Osteocyte (in vitro differentiated cells): ENCODE data around the gene FGD5. TPM values are rescaled to one million over a fixed set of nuclear protein-coding genes. Genes with fewer than 3 reads are reported as not detected.

Experiments used
- DNase-seq: peaks from one replicate; pipeline ENCODE4 v3.0.0; 2021; ENCODE audit warnings: mixed read lengths; ENCODE audit not compliant: unreplicated experiment; ENCODE audit errors: extremely low spot score
- H3K27ac Mint-ChIP-seq: one replicate; pipeline ENCODE4 v1.8.0; 2021; ENCODE audit warnings: mild to moderate bottlenecking, mixed read lengths; ENCODE audit not compliant: unreplicated experiment
- H3K27me3 Mint-ChIP-seq: one replicate; pipeline ENCODE4 v1.8.0; 2021; ENCODE audit warnings: mixed read lengths; ENCODE audit not compliant: unreplicated experiment
- H3K36me3 Mint-ChIP-seq: one replicate; pipeline ENCODE4 v1.8.0; 2021; ENCODE audit warnings: mixed read lengths; ENCODE audit not compliant: unreplicated experiment
- H3K4me1 Mint-ChIP-seq: one replicate; pipeline ENCODE4 v1.8.0; 2021; ENCODE audit warnings: mixed read lengths; ENCODE audit not compliant: unreplicated experiment
- H3K4me3 Mint-ChIP-seq: one replicate; pipeline ENCODE4 v1.8.0; 2021; ENCODE audit warnings: mild to moderate bottlenecking, moderate library complexity, mixed read lengths; ENCODE audit not compliant: unreplicated experiment
- H3K9me3 Mint-ChIP-seq: one replicate; pipeline ENCODE4 v1.8.0; 2021; ENCODE audit warnings: mixed read lengths; ENCODE audit not compliant: unreplicated experiment
- total RNA-seq: library from RNA; stranded (reverse); gene quantifications from 2 replicates; pipeline ENCODE4 v1.2.1, GENCODE V29; 2021
- TF ChIP-seq, protein P1 (sequence below): fragments of 200-600 bp; sonication (generic); IDR thresholded peaks from 2 replicates; pipeline ENCODE4 v1.5.0; 2021; ENCODE audit warnings: antibody characterized with exemption, mild to moderate bottlenecking, moderate library complexity

Gene FGD5
- total RNA-seq, 1 donor from 2014 or later = not detected

GRCh38 chr3:14892226-14892625 is 73.5 kb downstream of the FGD5 start:
- H3K27me3 Mint-ChIP-seq = peaks cover 39% of the 10 kb centered on the region
- no peak overlapping the region for H3K4me3 Mint-ChIP-seq
- no peaks in the 10 kb centered on the region for H3K4me1 Mint-ChIP-seq
- H3K9me3 Mint-ChIP-seq = no peaks in the 10 kb centered on the region
- H3K36me3 Mint-ChIP-seq = no peaks in the 10 kb centered on the region
- TF ChIP-seq, protein P1, sequence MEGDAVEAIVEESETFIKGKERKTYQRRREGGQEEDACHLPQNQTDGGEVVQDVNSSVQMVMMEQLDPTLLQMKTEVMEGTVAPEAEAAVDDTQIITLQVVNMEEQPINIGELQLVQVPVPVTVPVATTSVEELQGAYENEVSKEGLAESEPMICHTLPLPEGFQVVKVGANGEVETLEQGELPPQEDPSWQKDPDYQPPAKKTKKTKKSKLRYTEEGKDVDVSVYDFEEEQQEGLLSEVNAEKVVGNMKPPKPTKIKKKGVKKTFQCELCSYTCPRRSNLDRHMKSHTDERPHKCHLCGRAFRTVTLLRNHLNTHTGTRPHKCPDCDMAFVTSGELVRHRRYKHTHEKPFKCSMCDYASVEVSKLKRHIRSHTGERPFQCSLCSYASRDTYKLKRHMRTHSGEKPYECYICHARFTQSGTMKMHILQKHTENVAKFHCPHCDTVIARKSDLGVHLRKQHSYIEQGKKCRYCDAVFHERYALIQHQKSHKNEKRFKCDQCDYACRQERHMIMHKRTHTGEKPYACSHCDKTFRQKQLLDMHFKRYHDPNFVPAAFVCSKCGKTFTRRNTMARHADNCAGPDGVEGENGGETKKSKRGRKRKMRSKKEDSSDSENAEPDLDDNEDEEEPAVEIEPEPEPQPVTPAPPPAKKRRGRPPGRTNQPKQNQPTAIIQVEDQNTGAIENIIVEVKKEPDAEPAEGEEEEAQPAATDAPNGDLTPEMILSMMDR = no peak
- H3K27ac Mint-ChIP-seq = no peak overlapping the region
- DNase-seq = no peak

- H3K4me1 Mint-ChIP-seq = no peaks in the 10 kb centered on the region
- no peak overlapping the region for H3K27ac Mint-ChIP-seq
- H3K27me3 Mint-ChIP-seq = peaks cover 41% of the 10 kb centered on the region
- H3K4me3 Mint-ChIP-seq = no peak overlapping the region
- DNase-seq = no peak
- no peaks in the 10 kb centered on the region for H3K36me3 Mint-ChIP-seq
- no peaks in the 10 kb centered on the region for H3K9me3 Mint-ChIP-seq
- TF ChIP-seq, protein P1 = no peak
Observed at GRCh38 chr3:14894085-14894484, 75.3 kb downstream of the FGD5 start.

GRCh38 chr3:14897266-14897665 is 78.5 kb downstream of the FGD5 start:
- DNase-seq = no peak
- Mint-ChIP-seq H3K36me3 (no peaks in the 10 kb centered on the region), H3K27ac (no peak overlapping the region), H3K9me3 (no peaks in the 10 kb centered on the region), H3K4me1 (no peaks in the 10 kb centered on the region), H3K27me3 (peaks cover 23% of the 10 kb centered on the region), H3K4me3 (no peak overlapping the region)
- TF ChIP-seq, protein P1 = no peak

DNA sequence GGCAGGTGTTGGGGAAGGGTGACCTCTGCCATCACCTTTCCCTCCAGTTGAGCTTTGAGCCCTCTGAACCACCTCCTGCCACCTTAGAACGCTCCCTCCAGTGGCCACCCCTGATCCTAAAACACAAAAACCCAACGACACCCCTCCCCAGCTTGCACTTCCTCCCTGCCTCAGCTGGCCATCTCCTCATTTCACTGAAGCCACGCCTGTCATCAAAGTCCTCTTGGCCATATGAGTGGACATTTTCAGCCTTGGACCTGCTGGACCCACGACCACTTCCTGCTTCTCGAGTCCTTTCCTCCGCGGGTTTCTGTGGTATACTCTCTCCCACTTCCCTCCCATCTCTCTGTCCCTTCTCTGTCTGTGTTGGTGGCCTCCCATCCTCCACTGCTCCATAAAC is 80.2 kb downstream of the FGD5 start:
- no peaks in the 10 kb centered on the region for H3K36me3 Mint-ChIP-seq
- no peaks in the 10 kb centered on the region for H3K9me3 Mint-ChIP-seq
- H3K27me3 Mint-ChIP-seq = peaks cover 22% of the 10 kb centered on the region
- H3K4me1 Mint-ChIP-seq = no peaks in the 10 kb centered on the region
- no peak overlapping the region for H3K27ac Mint-ChIP-seq
- TF ChIP-seq, protein P1 = no peak
- DNase-seq = no peak
- no peak overlapping the region for H3K4me3 Mint-ChIP-seq

DNA sequence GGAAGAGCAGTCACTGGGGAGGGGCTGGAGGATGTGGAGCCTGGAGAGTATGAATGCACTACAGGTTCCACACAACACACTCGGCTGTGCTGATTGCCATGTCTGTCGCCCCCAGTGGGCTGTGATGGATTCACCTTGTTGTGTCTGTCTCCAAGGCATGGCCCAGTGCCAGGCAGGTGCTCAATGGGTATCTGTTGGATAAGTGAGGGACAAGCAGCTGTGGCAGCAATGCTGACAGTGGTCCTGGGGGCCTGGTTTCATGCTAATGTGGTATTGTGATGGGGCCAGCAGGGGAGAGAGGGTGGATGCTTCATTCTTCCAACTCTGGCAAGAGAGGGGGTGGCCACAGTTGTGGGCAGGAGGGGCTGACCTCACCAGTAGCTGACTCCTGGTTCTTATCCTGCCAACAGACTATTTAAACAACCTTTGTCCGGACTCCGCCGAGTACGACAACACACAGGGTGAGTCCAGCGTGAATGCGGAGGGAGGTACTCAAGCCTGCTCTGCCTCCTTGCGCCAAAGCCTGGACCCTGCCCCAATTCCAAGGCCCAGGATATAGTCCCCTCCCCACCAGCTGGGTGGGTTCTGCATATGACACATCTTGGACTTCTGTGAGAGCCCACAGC is 81.3 kb downstream of the FGD5 start:
- H3K4me3 Mint-ChIP-seq = no peak overlapping the region
- peaks cover 3% of the 10 kb centered on the region for H3K9me3 Mint-ChIP-seq
- peaks cover 16% of the 10 kb centered on the region for H3K27me3 Mint-ChIP-seq
- H3K27ac Mint-ChIP-seq = no peak overlapping the region
- H3K36me3 Mint-ChIP-seq = no peaks in the 10 kb centered on the region
- TF ChIP-seq, protein P1 = no peak
- no peaks in the 10 kb centered on the region for H3K4me1 Mint-ChIP-seq
- DNase-seq = no peak
